Prostate gland (tissue), 2 donors: ENCODE data around the gene ITK. TPM values are rescaled to one million over a fixed set of nuclear protein-coding genes. Genes with fewer than 3 reads are reported as not detected.
"Not testable (repeated sequence)": the region's sequence is repeated elsewhere in the genome, so short reads cannot be mapped to it uniquely, and the experiment has no call there.

Experiments used
- DNase-seq: peaks from one replicate; pipeline ENCODE4 v3.0.0-alpha.2; 2019; ENCODE audit warnings: low spot score
- H3K27ac ChIP-seq, 2 donors: fragments of 200-600 bp; sonication (generic); 2 replicates each; pipeline ENCODE4 v1.5.1; 2017 to 2019
- H3K27me3 ChIP-seq: fragments of 200-600 bp; sonication (generic); replicated peaks from 2 replicates; pipeline ENCODE4 v1.5.1; 2019; ENCODE audit not compliant: insufficient read depth
- H3K36me3 ChIP-seq, 2 donors: fragments of 200-600 bp; sonication (generic); 1 replicate in 1 of 2; 2 replicates in 1 of 2; pipeline versions ENCODE4 v1.5.1 to v1.8.1; 2017 to 2019
- H3K4me1 ChIP-seq: fragments of 200-600 bp; sonication (generic); replicated peaks from 2 replicates; pipeline ENCODE4 v1.5.1; 2019
- H3K4me3 ChIP-seq, 2 donors: fragments of 200-600 bp; sonication (generic); 2 replicates each; pipeline ENCODE4 v1.5.1; 2017 to 2019
- H3K9me3 ChIP-seq: fragments of 200-600 bp; sonication (generic); 2 replicates; pipeline ENCODE4 v1.5.1; 2017
- POLR2A ChIP-seq: fragments of 450-650 bp; IDR thresholded peaks from one replicate; pipeline ENCODE4 v1.6.1; 2016; ENCODE audit warnings: antibody characterized with exemption, mild to moderate bottlenecking
- POLR2AphosphoS5 ChIP-seq: sonication (generic); formaldehyde crosslinking; IDR thresholded peaks from one replicate; pipeline ENCODE4 v1.6.1; 2017; ENCODE audit warnings: antibody characterized with exemption
- WGBS: methylation state at CpG from one replicate; pipeline ENCODE4 v1.1.5; 2018; 5-methylcytosine and 5-hydroxymethylcytosine counted together
- intact Hi-C: fragments of 100-400 bp; cut with DNase I; formaldehyde crosslinking; loops from one replicate; pipeline ENCODE4 v1.14.2; 2022
- total RNA-seq, 2 donors: library from RNA; depleted of rRNA; stranded (reverse); fragments of >200 nt; gene quantifications; one replicate each; pipeline ENCODE4 v1.1.0, GENCODE V29; 2016
- TF ChIP-seq, protein P1 (sequence below), 4 experiments: fragments of 200-600 bp in 2 of 4; fragments of 450-650 bp in 2 of 4; sonication (generic) in 2 of 4; IDR thresholded peaks; 1 replicate in 3 of 4; 2 replicates in 1 of 4; pipeline ENCODE4 v1.5.1; 2016 to 2019; ENCODE audit warnings: antibody characterized with exemption in 4 of 4, mild to moderate bottlenecking in 2 of 4, moderate library complexity in 2 of 4

ITK gene
- total RNA-seq, 2 donors from 2014 or later, result 2.2 to 5.6 TPM

DNA sequence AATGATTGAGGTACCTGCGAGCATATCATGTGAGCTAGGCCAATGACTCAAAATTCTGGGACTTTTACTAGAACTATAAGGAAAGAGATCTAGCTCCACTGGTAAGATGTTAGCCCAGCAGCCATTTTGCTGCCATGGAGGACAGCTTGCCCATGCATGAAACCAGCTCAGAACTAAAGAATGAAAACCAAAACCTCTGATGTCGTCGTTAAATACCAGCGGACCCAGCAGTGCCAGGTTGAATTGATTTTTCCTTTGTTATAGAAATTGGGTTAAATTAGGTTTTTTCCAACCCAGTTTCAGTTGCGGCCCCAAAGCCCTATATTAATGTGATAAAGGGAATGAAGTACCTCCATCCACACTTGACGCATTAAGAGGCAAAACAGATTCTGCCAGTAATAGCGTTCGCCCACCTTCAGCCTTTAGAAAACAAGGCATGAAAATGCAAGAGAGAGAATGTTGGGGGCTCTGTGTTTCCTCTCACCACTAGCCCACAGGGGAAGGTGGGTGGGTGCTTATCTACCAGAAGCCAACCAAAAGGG is 5.5 kb upstream of the ITK start:
- no peak for TF ChIP-seq POLR2AphosphoS5
- TF ChIP-seq, protein P1, sequence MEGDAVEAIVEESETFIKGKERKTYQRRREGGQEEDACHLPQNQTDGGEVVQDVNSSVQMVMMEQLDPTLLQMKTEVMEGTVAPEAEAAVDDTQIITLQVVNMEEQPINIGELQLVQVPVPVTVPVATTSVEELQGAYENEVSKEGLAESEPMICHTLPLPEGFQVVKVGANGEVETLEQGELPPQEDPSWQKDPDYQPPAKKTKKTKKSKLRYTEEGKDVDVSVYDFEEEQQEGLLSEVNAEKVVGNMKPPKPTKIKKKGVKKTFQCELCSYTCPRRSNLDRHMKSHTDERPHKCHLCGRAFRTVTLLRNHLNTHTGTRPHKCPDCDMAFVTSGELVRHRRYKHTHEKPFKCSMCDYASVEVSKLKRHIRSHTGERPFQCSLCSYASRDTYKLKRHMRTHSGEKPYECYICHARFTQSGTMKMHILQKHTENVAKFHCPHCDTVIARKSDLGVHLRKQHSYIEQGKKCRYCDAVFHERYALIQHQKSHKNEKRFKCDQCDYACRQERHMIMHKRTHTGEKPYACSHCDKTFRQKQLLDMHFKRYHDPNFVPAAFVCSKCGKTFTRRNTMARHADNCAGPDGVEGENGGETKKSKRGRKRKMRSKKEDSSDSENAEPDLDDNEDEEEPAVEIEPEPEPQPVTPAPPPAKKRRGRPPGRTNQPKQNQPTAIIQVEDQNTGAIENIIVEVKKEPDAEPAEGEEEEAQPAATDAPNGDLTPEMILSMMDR (IDR thresholded peaks at IDR 0.05), result no peak
- no peak for TF ChIP-seq POLR2A
- Histone ChIP-seq H3K4me3 (no peak overlapping the region), H3K27ac (no peak overlapping the region), H3K9me3 (no peaks in the 10 kb centered on the region), H3K27me3 (no peaks in the 10 kb centered on the region), H3K4me1 (no peaks in the 10 kb centered on the region), H3K36me3 (no peaks in the 10 kb centered on the region)
- intact Hi-C loops, result no loop called here
- WGBS, result 97% methylated on average over 8 of the region's 8 CpGs
- no peak for DNase-seq

DNA sequence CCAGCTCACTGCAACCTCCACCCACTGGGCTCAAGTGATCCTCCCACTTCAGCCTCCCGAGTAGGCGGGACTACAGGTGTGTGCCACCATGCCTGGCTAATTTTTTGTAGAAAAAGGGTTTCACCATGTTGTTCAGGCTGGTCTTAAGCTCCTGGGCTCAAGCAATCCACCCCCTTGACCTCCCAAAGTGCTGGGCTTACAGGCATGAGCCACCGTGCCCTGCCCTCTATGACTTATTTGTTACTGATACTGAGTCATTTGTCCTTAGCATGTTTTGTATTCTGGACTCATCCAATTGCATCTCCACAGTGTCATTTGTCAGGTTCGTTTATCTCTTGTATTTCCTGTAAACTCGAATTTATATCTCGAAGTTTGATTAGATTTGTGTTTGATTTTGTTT is 2.7 kb upstream of the ITK start:
- WGBS, result 76% methylated on average over 6 of the region's 6 CpGs
- no peak overlapping the region for H3K4me3 ChIP-seq
- DNase-seq, result no peak
- no peak overlapping the region for H3K27ac ChIP-seq
- no peak for TF ChIP-seq POLR2A
- no peak for TF ChIP-seq POLR2AphosphoS5
- TF ChIP-seq, protein P1 (IDR thresholded peaks at IDR 0.05), result no peak
- H3K27me3 ChIP-seq, result no peaks in the 10 kb centered on the region
- intact Hi-C loops, result no loop called here
- no peaks in the 10 kb centered on the region for H3K9me3 ChIP-seq
- H3K4me1 ChIP-seq, result no peaks in the 10 kb centered on the region
- H3K36me3 ChIP-seq, result no peaks in the 10 kb centered on the region

DNA sequence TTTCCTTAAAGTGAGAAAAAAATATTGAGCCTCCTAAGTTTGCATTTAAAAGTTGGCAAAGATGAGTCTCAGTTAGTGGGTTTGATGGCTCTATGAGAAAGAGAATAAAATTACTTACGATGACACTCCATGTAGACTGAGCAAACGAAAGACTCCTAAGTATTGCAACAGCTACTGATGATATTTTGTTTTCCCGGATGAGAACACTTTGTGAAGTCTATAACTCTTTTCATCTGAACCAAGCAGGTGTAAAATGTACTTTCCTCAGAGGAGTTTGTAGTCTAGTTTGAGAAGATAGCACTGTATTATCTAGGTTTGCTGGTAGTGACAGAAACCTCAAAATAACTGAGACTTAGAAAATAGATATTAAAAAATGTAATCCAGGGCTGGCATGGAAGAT is 1.7 kb upstream of the ITK start:
- WGBS, result 70% methylated on average over 3 of the region's 3 CpGs
- TF ChIP-seq POLR2A, result no peak
- H3K27ac ChIP-seq, result no peak overlapping the region
- no peak overlapping the region for H3K4me3 ChIP-seq
- no peak for DNase-seq
- no peaks in the 10 kb centered on the region for H3K27me3 ChIP-seq
- H3K36me3 ChIP-seq, result no peaks in the 10 kb centered on the region
- intact Hi-C loops, result no loop called here
- no peaks in the 10 kb centered on the region for H3K9me3 ChIP-seq
- H3K4me1 ChIP-seq, result no peaks in the 10 kb centered on the region

DNA sequence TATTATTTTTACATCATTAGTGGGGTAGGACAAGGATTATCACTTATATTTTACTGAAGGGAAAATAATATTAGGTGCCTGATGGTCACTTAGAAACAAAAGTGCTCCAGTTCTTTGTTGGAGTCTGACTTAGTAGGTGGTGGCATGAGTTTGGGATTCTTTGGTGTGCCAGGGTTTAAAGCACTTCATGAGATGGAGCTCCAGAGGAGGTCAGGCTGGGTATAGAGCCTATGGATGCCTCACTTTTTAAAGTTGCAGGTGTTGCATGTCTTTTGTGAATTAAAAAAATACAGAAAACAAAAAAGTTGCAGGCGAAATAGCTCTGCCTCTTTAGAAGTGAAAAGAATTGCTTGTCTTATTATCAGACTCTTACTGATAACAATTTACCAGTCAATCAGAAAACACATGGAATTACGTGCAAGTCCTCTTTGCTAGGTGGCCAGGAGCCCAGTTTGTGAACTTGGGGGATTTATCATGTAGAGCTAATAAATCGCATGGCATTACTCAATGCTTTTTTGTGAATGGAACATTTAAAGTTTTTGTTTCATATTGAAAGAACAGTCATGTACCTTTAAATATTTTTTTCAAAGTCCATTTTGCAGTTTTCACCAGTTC is 1.6 kb downstream of the ITK start:
- Histone ChIP-seq H3K36me3 (no peaks in the 10 kb centered on the region), H3K9me3 (no peaks in the 10 kb centered on the region), H3K4me1 (no peaks in the 10 kb centered on the region), H3K4me3 (no peak overlapping the region), H3K27ac (no peak overlapping the region), H3K27me3 (no peaks in the 10 kb centered on the region)
- no peak for DNase-seq
- WGBS, result 68% methylated on average over 3 of the region's 3 CpGs
- intact Hi-C loops, result no loop called here
- TF ChIP-seq POLR2A, result no peak
- TF ChIP-seq POLR2AphosphoS5, result no peak
- TF ChIP-seq, protein P1 (IDR thresholded peaks at IDR 0.05), result no peak

DNA sequence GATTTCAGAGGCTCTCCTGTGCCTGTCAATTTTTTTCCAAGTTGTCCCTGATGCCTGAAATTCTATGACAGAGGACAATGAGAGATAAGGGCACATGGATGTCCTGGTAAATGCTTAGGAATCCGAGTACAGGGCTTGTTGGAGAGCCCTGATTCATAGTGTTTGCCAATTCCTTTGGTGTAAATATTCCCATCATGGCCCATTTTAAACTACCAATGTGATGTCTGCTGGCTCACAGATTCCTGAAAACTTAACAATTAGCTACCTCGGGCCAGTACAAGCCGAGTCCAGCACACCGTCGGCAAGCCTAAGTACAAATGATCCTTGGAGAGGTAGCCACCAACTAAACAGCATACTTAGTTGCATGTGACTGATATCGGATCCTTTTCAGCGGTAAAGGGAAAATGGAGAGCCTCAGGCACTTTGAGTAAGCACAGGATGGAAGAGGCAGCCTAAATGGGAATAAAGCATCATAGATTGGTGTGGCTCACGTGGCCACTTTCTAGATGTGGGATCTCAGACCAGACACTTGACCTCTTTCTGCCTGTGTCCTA is 3.6 kb downstream of the ITK start:
- H3K4me3 ChIP-seq, result no peak overlapping the region
- DNase-seq, result no peak
- intact Hi-C loops, result no loop called here
- no peak overlapping the region for H3K27ac ChIP-seq
- TF ChIP-seq, protein P1 (IDR thresholded peaks at IDR 0.05), result no peak
- TF ChIP-seq POLR2AphosphoS5, result no peak
- TF ChIP-seq POLR2A, result no peak
- H3K4me1 ChIP-seq, result no peaks in the 10 kb centered on the region
- H3K27me3 ChIP-seq, result no peaks in the 10 kb centered on the region
- 90% methylated on average over 8 of the region's 8 CpGs for WGBS
- H3K36me3 ChIP-seq, result no peaks in the 10 kb centered on the region
- no peaks in the 10 kb centered on the region for H3K9me3 ChIP-seq

DNA sequence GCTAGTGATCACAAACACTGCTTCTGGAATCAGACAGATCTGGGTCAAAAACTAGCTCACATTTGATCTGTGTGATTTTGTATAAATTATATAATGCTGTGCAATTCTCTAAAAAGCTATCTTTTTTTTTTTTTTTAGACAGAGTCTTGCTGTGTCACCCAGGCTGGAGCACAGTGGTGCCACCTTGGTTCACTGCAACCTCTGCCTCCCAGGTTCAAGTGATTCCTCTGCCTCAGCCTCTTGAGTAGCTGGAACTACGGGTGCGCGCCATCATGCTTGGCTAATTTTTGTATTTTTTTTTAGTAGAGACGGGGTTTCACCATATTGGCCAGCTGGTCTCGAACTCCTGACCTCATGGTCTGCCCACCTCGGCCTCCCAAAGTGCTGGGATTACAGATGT is 4.5 kb downstream of the ITK start:
- H3K36me3 ChIP-seq, H3K27ac ChIP-seq, DNase-seq, H3K9me3 ChIP-seq, H3K4me1 ChIP-seq, H3K4me3 ChIP-seq, intact Hi-C loops, H3K27me3 ChIP-seq: not testable (repeated sequence)
- 97% methylated on average over 6 of the region's 6 CpGs for WGBS
